MM.1S (cell line): ENCODE measurements around the gene CA5B.

ENCODE experiments used
- DNase-seq: peaks from one replicate; pipeline ENCODE4 v3.0.0-alpha.2; 2015
- H2AFZ ChIP-seq: fragments of 300-600 bp; sonication (generic); 2 replicates; pipeline ENCODE4 v1.6.0; 2016; ENCODE audit warnings: antibody characterized with exemption, low read length
- H3F3A ChIP-seq: fragments of 300-600 bp; sonication (generic); 2 replicates; pipeline ENCODE4 v1.6.1; 2016; ENCODE audit warnings: mild to moderate bottlenecking, antibody characterized with exemption, low read length, moderate library complexity, mixed read lengths; ENCODE audit not compliant: insufficient read depth
- H3K27ac ChIP-seq: fragments of 300-600 bp; sonication (generic); 2 replicates; pipeline ENCODE4 v1.5.1; 2016; ENCODE audit warnings: mild to moderate bottlenecking, low read length
- H3K27me3 ChIP-seq: fragments of 300-600 bp; sonication (generic); replicated peaks from 2 replicates; pipeline ENCODE4 v1.6.0; 2016; ENCODE audit warnings: low read length; ENCODE audit not compliant: insufficient read depth
- H3K36me3 ChIP-seq: fragments of 300-600 bp; sonication (generic); replicated peaks from 2 replicates; pipeline ENCODE4 v1.6.1; 2016; ENCODE audit warnings: mild to moderate bottlenecking, low read length, mixed read lengths; ENCODE audit not compliant: insufficient read depth
- H3K4me1 ChIP-seq: fragments of 300-600 bp; sonication (generic); 2 replicates; pipeline ENCODE4 v1.6.1; 2016; ENCODE audit warnings: low read length, mixed read lengths
- H3K4me2 ChIP-seq: fragments of 300-600 bp; sonication (generic); 2 replicates; pipeline ENCODE4 v1.6.0; 2016; ENCODE audit warnings: low read depth, low read length
- H3K4me3 ChIP-seq: fragments of 300-600 bp; sonication (generic); 2 replicates; pipeline ENCODE4 v1.5.1; 2016; ENCODE audit warnings: low read length, mixed read lengths
- H3K79me2 ChIP-seq: fragments of 300-600 bp; sonication (generic); 2 replicates; pipeline ENCODE4 v1.6.1; 2016; ENCODE audit warnings: mixed run types, low read length, mixed read lengths
- H3K9ac ChIP-seq: fragments of 300-600 bp; sonication (generic); 2 replicates; pipeline ENCODE4 v1.6.1; 2016; ENCODE audit warnings: low read length, mixed read lengths
- H3K9me2 ChIP-seq: fragments of 300-600 bp; sonication (generic); replicated peaks from 2 replicates; pipeline ENCODE4 v1.6.1; 2016; ENCODE audit warnings: mild to moderate bottlenecking, low read length, mixed read lengths; ENCODE audit not compliant: insufficient read depth
- H3K9me3 ChIP-seq: fragments of 300-600 bp; sonication (generic); replicated peaks from 2 replicates; pipeline ENCODE4 v1.6.1; 2016; ENCODE audit warnings: mild to moderate bottlenecking, low read length, mixed read lengths; ENCODE audit not compliant: insufficient read depth
- H4K20me1 ChIP-seq: fragments of 300-600 bp; sonication (generic); 2 replicates; pipeline ENCODE4 v1.6.1; 2016; ENCODE audit warnings: mild to moderate bottlenecking, low read length, moderate library complexity, mixed read lengths; ENCODE audit not compliant: insufficient read depth
- CTCF ChIP-seq: fragments of 300-600 bp; sonication (generic); IDR thresholded peaks from 2 replicates; pipeline ENCODE4 v1.5.1; 2016; ENCODE audit warnings: antibody characterized with exemption, low read length, mixed read lengths
- EZH2 ChIP-seq: fragments of 300-600 bp; sonication (generic); optimal IDR thresholded peaks from 2 replicates; pipeline ENCODE3; 2017; ENCODE audit warnings: low read depth, mild to moderate bottlenecking, antibody characterized with exemption, low read length, mixed read lengths
- EZH2phosphoT487 ChIP-seq: fragments of 300-600 bp; sonication (generic); IDR thresholded peaks from 2 replicates; pipeline ENCODE4 v1.6.1; 2018; ENCODE audit warnings: antibody characterized with exemption, low read length

CA5B gene

GRCh38 chrX:15812192-15812938 lies 74.3 kb downstream of the CA5B start:
- Histone ChIP-seq H3K9me2 (no peaks in the 10 kb centered on the region), H3K36me3 (0 out of 2 replicates have a peak, but pooled peaks cover 3% of the 10 kb centered on the region), H4K20me1 (no peaks in the 10 kb centered on the region), H3F3A (no peaks in the 10 kb centered on the region), H3K27ac (no peak overlapping the region), H3K4me2 (no peak overlapping the region), H3K4me3 (no peak overlapping the region), H2AFZ (no peak overlapping the region), H3K9ac (no peak overlapping the region), H3K27me3 (no peaks in the 10 kb centered on the region), H3K9me3 (no peaks in the 10 kb centered on the region), H3K4me1 (no peaks in the 10 kb centered on the region), H3K79me2 (no peaks in the 10 kb centered on the region)
- DNase-seq = no peak
- TF ChIP-seq CTCF = no peak
- no peak for TF ChIP-seq EZH2
- TF ChIP-seq EZH2phosphoT487 = no peak

GRCh38 chrX:15813416-15813815 lies 75.3 kb downstream of the CA5B start:
- H3K9me2 ChIP-seq = no peaks in the 10 kb centered on the region
- H4K20me1 ChIP-seq = no peaks in the 10 kb centered on the region
- no peak overlapping the region for H3K4me2 ChIP-seq

DNA sequence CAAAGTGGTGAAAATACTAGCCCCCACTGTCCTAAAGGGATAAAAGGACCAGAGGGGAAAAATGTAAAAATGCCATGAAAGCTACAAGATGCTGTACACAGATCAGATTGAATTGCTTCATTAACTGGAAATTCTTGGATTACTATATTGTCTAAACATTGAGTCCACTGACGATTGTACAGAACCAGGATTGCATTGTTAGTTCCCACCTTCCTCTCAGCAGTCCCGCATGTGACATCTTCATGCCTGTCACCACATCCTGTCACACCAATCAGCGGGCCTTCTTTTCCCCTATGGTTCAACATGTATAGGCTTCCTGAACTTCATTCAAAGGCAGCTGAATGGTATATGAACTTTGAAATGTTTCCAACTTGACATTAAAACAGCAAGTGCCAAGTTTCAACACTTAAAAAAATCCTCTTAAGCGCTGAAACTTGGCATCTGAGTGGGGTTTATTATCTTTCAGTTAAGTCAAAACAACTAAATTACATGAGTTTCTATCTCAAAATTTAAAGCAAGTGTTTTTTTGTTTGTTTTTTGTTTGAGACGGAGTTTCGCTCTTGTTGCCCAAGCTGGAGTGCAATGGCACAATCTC lies 76.8 kb downstream of the CA5B start:
- Histone ChIP-seq H3K4me1 (no peaks in the 10 kb centered on the region), H3K4me2 (no peak overlapping the region), H3K9me2 (no peaks in the 10 kb centered on the region), H4K20me1 (no peaks in the 10 kb centered on the region), H3K4me3 (no peak overlapping the region), H3K9me3 (no peaks in the 10 kb centered on the region), H3F3A (no peaks in the 10 kb centered on the region), H3K79me2 (no peaks in the 10 kb centered on the region), H3K36me3 (0 out of 2 replicates have a peak, but pooled peaks cover 3% of the 10 kb centered on the region), H3K27ac (no peak overlapping the region), H3K9ac (no peak overlapping the region), H3K27me3 (no peaks in the 10 kb centered on the region), H2AFZ (no peak overlapping the region)
- no peak for DNase-seq
- TF ChIP-seq EZH2phosphoT487 (no peak), CTCF (no peak), EZH2 (no peak)

More at GRCh38 chrX:15813416-15813815, 75.3 kb downstream of the CA5B start:
- H3K27ac ChIP-seq = no peak overlapping the region
- H3K36me3 ChIP-seq = 0 out of 2 replicates have a peak, but pooled peaks cover 3% of the 10 kb centered on the region
- no peak overlapping the region for H3K9ac ChIP-seq
- H3K4me1 ChIP-seq = no peaks in the 10 kb centered on the region
- H3K27me3 ChIP-seq = no peaks in the 10 kb centered on the region
- no peak for DNase-seq
- no peak overlapping the region for H3K4me3 ChIP-seq
- no peaks in the 10 kb centered on the region for H3K9me3 ChIP-seq
- H2AFZ ChIP-seq = no peak overlapping the region
- H3F3A ChIP-seq = no peaks in the 10 kb centered on the region
- TF ChIP-seq EZH2 (no peak), CTCF (no peak), EZH2phosphoT487 (no peak)
- no peaks in the 10 kb centered on the region for H3K79me2 ChIP-seq
